ENCODE data around the gene TBC1D4. TPM values are rescaled to one million over a fixed set of nuclear protein-coding genes. Genes with fewer than 3 reads are reported as not detected.

The TBC1D4 gene
- total and polyA plus RNA-seq, 9 donors = 26.2 to 91.3 (median 52.6) TPM

GRCh38 chr13:75390229-75390628 lies 91.7 kb downstream of the TBC1D4 start:
- H3K9me3 ChIP-seq = no peaks in the 10 kb centered on the region
- no peak overlapping the region for H3K4me3 ChIP-seq
- H3K4me1 ChIP-seq (ENCODE audit: insufficient read depth) = peaks cover 6% of the 10 kb centered on the region
- no peaks in the 10 kb centered on the region for H3K27me3 ChIP-seq
- intact Hi-C loops (cut with DNase I) = no loop called here
- DNase-seq = no peak
- H3K27ac ChIP-seq = no peak overlapping the region
- WGBS, 3 donors = 88 to 90% (median 89%) methylated on average over 5 of the region's 5 CpGs
- no peaks in the 10 kb centered on the region for H3K36me3 ChIP-seq
- TF ChIP-seq, protein P1, sequence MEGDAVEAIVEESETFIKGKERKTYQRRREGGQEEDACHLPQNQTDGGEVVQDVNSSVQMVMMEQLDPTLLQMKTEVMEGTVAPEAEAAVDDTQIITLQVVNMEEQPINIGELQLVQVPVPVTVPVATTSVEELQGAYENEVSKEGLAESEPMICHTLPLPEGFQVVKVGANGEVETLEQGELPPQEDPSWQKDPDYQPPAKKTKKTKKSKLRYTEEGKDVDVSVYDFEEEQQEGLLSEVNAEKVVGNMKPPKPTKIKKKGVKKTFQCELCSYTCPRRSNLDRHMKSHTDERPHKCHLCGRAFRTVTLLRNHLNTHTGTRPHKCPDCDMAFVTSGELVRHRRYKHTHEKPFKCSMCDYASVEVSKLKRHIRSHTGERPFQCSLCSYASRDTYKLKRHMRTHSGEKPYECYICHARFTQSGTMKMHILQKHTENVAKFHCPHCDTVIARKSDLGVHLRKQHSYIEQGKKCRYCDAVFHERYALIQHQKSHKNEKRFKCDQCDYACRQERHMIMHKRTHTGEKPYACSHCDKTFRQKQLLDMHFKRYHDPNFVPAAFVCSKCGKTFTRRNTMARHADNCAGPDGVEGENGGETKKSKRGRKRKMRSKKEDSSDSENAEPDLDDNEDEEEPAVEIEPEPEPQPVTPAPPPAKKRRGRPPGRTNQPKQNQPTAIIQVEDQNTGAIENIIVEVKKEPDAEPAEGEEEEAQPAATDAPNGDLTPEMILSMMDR (IDR thresholded peaks at IDR 0.05) = no peak

DNA sequence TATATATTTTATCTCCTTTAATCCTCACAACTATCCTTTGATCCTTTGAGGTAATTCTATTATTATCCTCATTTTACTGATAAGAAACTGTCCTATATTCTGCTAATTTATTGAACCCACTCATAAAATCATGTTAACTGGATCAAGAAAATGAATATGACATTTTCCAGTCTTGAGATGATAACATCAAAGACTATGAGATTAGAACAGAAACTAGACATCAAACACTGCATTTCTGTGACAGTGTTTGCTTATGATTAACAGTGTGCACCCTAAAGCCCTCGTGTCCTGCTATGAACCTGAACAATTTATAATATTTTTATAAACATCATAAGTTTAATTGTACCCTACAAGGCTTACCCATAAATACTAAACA lies 96.3 kb downstream of the TBC1D4 start:
- DNase-seq = no peak
- WGBS, 3 donors = 85 to 91% (median 85%) methylated on average over 1 of the region's 1 CpG
- Histone ChIP-seq H3K27ac (no peak overlapping the region), H3K36me3 (no peaks in the 10 kb centered on the region), H3K4me3 (no peak overlapping the region), H3K4me1 (ENCODE audit: insufficient read depth) (peaks cover 6% of the 10 kb centered on the region), H3K27me3 (no peaks in the 10 kb centered on the region), H3K9me3 (no peaks in the 10 kb centered on the region)
- intact Hi-C loops (cut with DNase I) = no loop called here
- TF ChIP-seq POLR2A (IDR thresholded peaks at IDR 0.05) (no peak), EP300 (IDR thresholded peaks at IDR 0.05) (no peak)
- TF ChIP-seq, protein P1 (IDR thresholded peaks at IDR 0.05) = no peak

DNA sequence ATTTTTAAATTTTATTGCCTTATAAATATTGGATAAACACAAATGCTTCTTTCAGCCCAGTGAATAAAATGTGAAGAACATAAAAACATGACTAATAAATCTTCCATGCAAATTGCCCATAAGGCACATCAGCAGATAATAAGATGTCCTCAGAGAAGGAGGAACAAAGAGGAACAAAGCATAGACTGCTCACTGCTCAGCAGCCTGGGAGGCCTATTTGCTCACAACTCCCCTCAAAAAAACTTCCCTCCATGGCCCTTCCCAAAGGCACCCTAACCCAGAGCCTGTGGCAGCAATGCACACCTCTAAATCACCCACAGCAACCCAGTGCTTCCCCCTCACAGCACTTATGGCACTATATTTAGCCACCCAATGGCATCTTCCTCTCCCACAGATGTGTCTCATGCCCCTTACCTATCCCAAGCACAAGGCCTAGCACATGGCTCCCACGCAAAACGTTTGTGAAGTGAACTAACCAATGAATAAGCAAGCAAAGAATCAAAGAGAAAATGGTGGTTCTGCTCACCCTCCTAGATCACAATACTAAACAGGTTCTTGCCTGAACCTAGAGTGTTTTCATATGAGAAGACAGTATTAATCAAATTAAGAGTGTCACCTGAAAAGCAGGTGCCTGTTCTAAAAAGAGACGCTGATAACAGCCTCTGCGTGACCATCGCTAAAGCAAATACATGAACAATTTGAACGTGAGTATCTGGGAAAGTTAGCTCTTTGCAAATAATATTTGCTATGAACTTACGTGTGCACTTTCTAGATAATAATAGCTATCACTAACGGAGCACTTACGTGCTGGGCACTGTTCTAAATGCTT lies 96.9 kb downstream of the TBC1D4 start:
- no peak overlapping the region for H3K4me3 ChIP-seq
- H3K4me1 ChIP-seq (ENCODE audit: insufficient read depth) = peaks cover 6% of the 10 kb centered on the region
- no peaks in the 10 kb centered on the region for H3K36me3 ChIP-seq
- H3K9me3 ChIP-seq = no peaks in the 10 kb centered on the region
- TF ChIP-seq EP300 (IDR thresholded peaks at IDR 0.05) (no peak), POLR2A (IDR thresholded peaks at IDR 0.05) (no peak)
- TF ChIP-seq, protein P1 (IDR thresholded peaks at IDR 0.05) = no peak
- DNase-seq = no peak
- intact Hi-C loops (cut with DNase I) = no loop called here
- WGBS, 3 donors = 86 to 88% (median 87%) methylated on average over 9 of the region's 9 CpGs
- no peaks in the 10 kb centered on the region for H3K27me3 ChIP-seq
- H3K27ac ChIP-seq = no peak overlapping the region

DNA sequence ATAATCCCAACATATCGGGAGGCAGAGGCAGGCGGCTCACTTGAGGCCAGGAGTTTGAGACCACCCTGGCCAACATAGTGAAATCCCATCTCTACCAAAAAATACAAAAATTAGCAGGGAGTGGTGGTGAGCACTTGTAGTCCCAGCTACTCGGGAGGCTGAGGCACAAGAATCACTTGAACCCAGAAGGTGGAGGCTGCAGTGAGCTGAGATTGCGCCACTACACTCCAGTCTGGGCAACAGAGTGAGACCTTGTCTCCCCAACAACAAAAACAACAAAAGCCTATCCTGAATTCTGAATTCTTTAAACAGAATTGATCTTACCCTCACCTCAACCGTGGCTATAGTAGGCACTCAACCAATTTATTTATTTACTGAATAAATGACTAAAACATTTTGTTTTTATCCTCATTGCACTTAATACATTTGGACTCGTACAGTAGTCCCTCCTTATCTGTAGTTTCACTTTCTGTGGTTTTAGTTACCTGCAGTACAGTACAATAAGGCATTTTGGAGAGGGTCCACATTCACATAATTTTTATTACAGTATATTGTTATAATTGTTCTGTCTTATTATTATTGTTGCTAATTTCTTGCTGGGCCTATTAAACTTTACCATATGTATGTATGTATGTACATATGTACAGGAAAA lies 98.8 kb downstream of the TBC1D4 start:
- no peak for DNase-seq
- peaks cover 6% of the 10 kb centered on the region for H3K4me1 ChIP-seq (ENCODE audit: insufficient read depth)
- intact Hi-C loops (cut with DNase I) = no loop called here
- no peaks in the 10 kb centered on the region for H3K9me3 ChIP-seq
- H3K27me3 ChIP-seq = no peaks in the 10 kb centered on the region
- no peak overlapping the region for H3K27ac ChIP-seq
- no peak overlapping the region for H3K4me3 ChIP-seq
- WGBS, 3 donors = 85 to 89% (median 87%) methylated on average over 6 of the region's 6 CpGs
- no peaks in the 10 kb centered on the region for H3K36me3 ChIP-seq
- TF ChIP-seq, protein P1 (IDR thresholded peaks at IDR 0.05) = no peak
- TF ChIP-seq POLR2A (IDR thresholded peaks at IDR 0.05) (no peak), EP300 (IDR thresholded peaks at IDR 0.05) (no peak)
